ENCODE results near the gene FBXL20. TPM values are rescaled to one million over a fixed set of nuclear protein-coding genes. Genes with fewer than 3 reads are reported as not detected.

FBXL20 gene
- total and polyA plus RNA-seq, 8 donors: 2.5 to 15.5 (median 7.0) TPM

- no peaks in the 10 kb centered on the region for H3K4me1 ChIP-seq
- H3K36me3 ChIP-seq: no peaks in the 10 kb centered on the region
- no peak overlapping the region for H3K27ac ChIP-seq
- peaks cover 0 to 3% (median 0%) of the 10 kb centered on the region in 4 donors for H3K27me3 ChIP-seq
- H3K4me3 ChIP-seq: no peak overlapping the region
- no peak for TF ChIP-seq CTCF (IDR thresholded peaks at IDR 0.05)
- DNase-seq (peak in 1 of 6 donors; percentile 36), ATAC-seq (no peak), FAIRE-seq (no peak)
- 69 to 77% methylated on average over 6 of the region's 6 CpGs for WGBS, 2 donors
- no peaks in the 10 kb centered on the region for H3K9me3 ChIP-seq
- intact Hi-C loops (cut with DNase I): loop anchor here in 2 of 3 donors (10.0 kb wide), 1 partner anchor 262 kb away; no protein-coding TSS in a partner anchor
Measured at GRCh38 chr17:39236981-39237441, 164.4 kb downstream of the FBXL20 start.

- H3K27me3 ChIP-seq: peaks cover 0 to 3% (median 0%) of the 10 kb centered on the region in 4 donors
- FAIRE-seq (no peak), DNase-seq (peak in 1 of 6 donors; percentile 22), ATAC-seq (no peak)
- H3K4me1 ChIP-seq: no peaks in the 10 kb centered on the region
- no peak overlapping the region for H3K27ac ChIP-seq
- intact Hi-C loops (cut with DNase I): loop anchor here in 2 of 3 donors (10.0 kb wide), 1 partner anchor 262 kb away; no protein-coding TSS in a partner anchor
- WGBS, 2 donors: 42 to 46% methylated on average over 5 of the region's 5 CpGs
- no peaks in the 10 kb centered on the region for H3K36me3 ChIP-seq
- no peak overlapping the region for H3K4me3 ChIP-seq
- H3K9me3 ChIP-seq: no peaks in the 10 kb centered on the region
- TF ChIP-seq CTCF (IDR thresholded peaks at IDR 0.05): no peak
Measured at GRCh38 chr17:39236450-39236927, 164.9 kb downstream of the FBXL20 start.

- peak in 2 of 4 donors; percentile 16 to 21 for TF ChIP-seq CTCF (IDR thresholded peaks at IDR 0.05)
- no peaks in the 10 kb centered on the region for H3K4me1 ChIP-seq
- FAIRE-seq (no peak), DNase-seq (peak in 1 of 6 donors; percentile 12), ATAC-seq (peak; percentile 40 to 64 (median 52))
- H3K9me3 ChIP-seq: no peaks in the 10 kb centered on the region
- H3K4me3 ChIP-seq: no peak overlapping the region
- H3K27me3 ChIP-seq: peaks cover 0 to 3% (median 0%) of the 10 kb centered on the region in 4 donors
- H3K36me3 ChIP-seq: no peaks in the 10 kb centered on the region
- 27 to 30% methylated on average over 18 of the region's 18 CpGs for WGBS, 2 donors
- intact Hi-C loops (cut with DNase I): loop anchor here in 2 of 3 donors (10.0 kb wide), 1 partner anchor 261 kb away; no protein-coding TSS in a partner anchor
- no peak overlapping the region for H3K27ac ChIP-seq
Measured at GRCh38 chr17:39235555-39236449, 165.6 kb downstream of the FBXL20 start.

- Histone ChIP-seq H3K27ac (no peak overlapping the region), H3K36me3 (no peaks in the 10 kb centered on the region), H3K4me3 (no peak overlapping the region), H3K4me1 (no peaks in the 10 kb centered on the region), H3K9me3 (no peaks in the 10 kb centered on the region), H3K27me3 (peaks cover 0 to 3% (median 0%) of the 10 kb centered on the region in 4 donors)
- DNase-seq (peak in 2 of 6 donors; percentile 67 to 73), FAIRE-seq (no peak), ATAC-seq (peak; percentile 50 to 89 (median 80))
- intact Hi-C loops (cut with DNase I): loop anchor here in 2 of 3 donors (10.0 kb wide), 1 partner anchor 257 kb away; no protein-coding TSS in a partner anchor
- peak; percentile 28 to 68 (median 41) for TF ChIP-seq CTCF (IDR thresholded peaks at IDR 0.05)
- WGBS, 2 donors: 9 to 10% methylated on average over 22 of the region's 22 CpGs
Measured at GRCh38 chr17:39231591-39232551, 169.6 kb downstream of the FBXL20 start.
